ENCODE results near the gene CBX8.
"Not testable (repeated sequence)": the region's sequence is repeated elsewhere in the genome, so short reads cannot be mapped to it uniquely, and the experiment has no call there.

Gene CBX8

GRCh38 chr17:79781736-79782575, 14.9 kb downstream of the CBX8 start:
- H3K4me3 ChIP-seq (ENCODE audit: low read depth, low read length) = peak overlapping the region; percentile 2

- no peak overlapping the region for H3K4me3 ChIP-seq (ENCODE audit: low read depth, low read length)
Observed at GRCh38 chr17:79781012-79781650, 15.7 kb downstream of the CBX8 start.

- no peak overlapping the region for H3K4me3 ChIP-seq (ENCODE audit: low read depth, low read length)
Observed at GRCh38 chr17:79779661-79780365, 17.1 kb downstream of the CBX8 start.

GRCh38 chr17:79779084-79779529, 17.8 kb downstream of the CBX8 start:
- H3K4me3 ChIP-seq (ENCODE audit: low read depth, low read length) = peak overlapping the region; percentile 61

GRCh38 chr17:79778504-79779083, 18.3 kb downstream of the CBX8 start:
- peak overlapping the region; percentile 61 for H3K4me3 ChIP-seq (ENCODE audit: low read depth, low read length)

- peak within 1 kb of the TSS; percentile 61 for H3K4me3 ChIP-seq (ENCODE audit: low read depth, low read length)
Observed at GRCh38 chr17:79777894-79778503, 18.9 kb downstream of the CBX8 start, which contains the start of gene CBX2. Gene CBX2, plus strand, starts transcription at chr17:79778148. Its CDS starts 88 bp downstream, at chr17:79778236.

GRCh38 chr17:79777120-79777893, 19.6 kb downstream of the CBX8 start:
- H3K4me3 ChIP-seq (ENCODE audit: low read depth, low read length) = peak overlapping the region; percentile 24

- H3K4me3 ChIP-seq (ENCODE audit: low read depth, low read length) = peak overlapping the region; percentile 24
Observed at GRCh38 chr17:79776376-79777119, 20.3 kb downstream of the CBX8 start.

GRCh38 chr17:79775632-79776031, 21.2 kb downstream of the CBX8 start:
- H3K4me3 ChIP-seq (ENCODE audit: low read depth, low read length) = no peak overlapping the region

GRCh38 chr17:79774561-79774975, 22.3 kb downstream of the CBX8 start:
- H3K4me3 ChIP-seq (ENCODE audit: low read depth, low read length) = no peak overlapping the region

GRCh38 chr17:79772726-79773125, 24.2 kb downstream of the CBX8 start:
- not testable (repeated sequence) for H3K4me3 ChIP-seq (ENCODE audit: low read depth, low read length)

GRCh38 chr17:79771276-79771675, 25.6 kb downstream of the CBX8 start:
- H3K4me3 ChIP-seq (ENCODE audit: low read depth, low read length) = no peak overlapping the region

GRCh38 chr17:79769570-79770506, 27.0 kb downstream of the CBX8 start:
- no peak overlapping the region for H3K4me3 ChIP-seq (ENCODE audit: low read depth, low read length)

- H3K4me3 ChIP-seq (ENCODE audit: low read depth, low read length) = no peak overlapping the region
Observed at GRCh38 chr17:79765708-79766107, 31.2 kb downstream of the CBX8 start.

- H3K4me3 ChIP-seq (ENCODE audit: low read depth, low read length) = no peak overlapping the region
Observed at GRCh38 chr17:79761894-79762589, 34.8 kb downstream of the CBX8 start.

- H3K4me3 ChIP-seq (ENCODE audit: low read depth, low read length) = no peak overlapping the region
Observed at GRCh38 chr17:79760197-79760906, 36.5 kb downstream of the CBX8 start.

GRCh38 chr17:79758271-79758670, 38.6 kb downstream of the CBX8 start:
- H3K4me3 ChIP-seq (ENCODE audit: low read depth, low read length) = no peak overlapping the region

Measured in iPS-11a (cell line).